ENCODE data around the gene DYNC1LI1.

The DYNC1LI1 gene

GRCh38 chr3:32557640-32558352 lies 12.9 kb downstream of the DYNC1LI1 start:
- no peaks in the 10 kb centered on the region for H3K36me3 ChIP-seq (ENCODE audit: control insufficient read depth, insufficient read depth, low read length)
- H3K27me3 ChIP-seq (ENCODE audit: control insufficient read depth, insufficient read depth, low read length): no peaks in the 10 kb centered on the region
- no peak overlapping the region for H3K4me3 ChIP-seq (ENCODE audit: low read depth, low read length)
- no peak overlapping the region for H3K27ac ChIP-seq (ENCODE audit: low read depth, low read length)
- peaks cover 5% of the 10 kb centered on the region; the same call in 1 of the 2 replicates for H3K4me1 ChIP-seq (ENCODE audit: control insufficient read depth, insufficient read depth, low read length)
- no peak overlapping the region for H3K9ac ChIP-seq (ENCODE audit: low read length)
- H3K9me3 ChIP-seq (ENCODE audit: control insufficient read depth, insufficient read depth, low read depth, low read length): no peaks in the 10 kb centered on the region

DNA sequence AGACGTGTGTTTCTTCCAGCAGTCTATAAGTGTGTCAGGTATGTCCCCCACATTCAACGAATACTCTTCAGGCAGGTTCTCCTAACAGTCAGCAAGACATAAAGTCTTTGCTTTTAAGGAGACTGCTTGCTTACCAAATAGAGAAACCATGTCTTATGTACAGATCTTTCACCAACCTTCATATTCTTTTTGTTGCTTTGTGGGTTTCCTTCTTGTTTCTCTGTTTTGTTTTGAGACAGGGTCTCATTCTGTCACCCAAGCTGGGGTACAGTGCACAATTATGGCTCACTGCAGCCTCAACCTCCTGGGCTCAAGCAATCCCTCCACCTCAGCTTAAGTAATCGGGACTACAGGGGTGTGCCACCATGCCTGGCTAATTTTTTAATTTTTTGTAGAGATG lies 14.3 kb downstream of the DYNC1LI1 start:
- Histone ChIP-seq H3K27me3 (ENCODE audit: control insufficient read depth, insufficient read depth, low read length) (no peaks in the 10 kb centered on the region), H3K9me3 (ENCODE audit: control insufficient read depth, insufficient read depth, low read depth, low read length) (no peaks in the 10 kb centered on the region), H3K9ac (ENCODE audit: low read length) (no peak overlapping the region), H3K4me1 (ENCODE audit: control insufficient read depth, insufficient read depth, low read length) (peaks cover 7% of the 10 kb centered on the region; the same call in 1 of the 2 replicates), H3K36me3 (ENCODE audit: control insufficient read depth, insufficient read depth, low read length) (no peaks in the 10 kb centered on the region), H3K4me3 (ENCODE audit: low read depth, low read length) (no peak overlapping the region), H3K27ac (ENCODE audit: low read depth, low read length) (no peak overlapping the region)

DNA sequence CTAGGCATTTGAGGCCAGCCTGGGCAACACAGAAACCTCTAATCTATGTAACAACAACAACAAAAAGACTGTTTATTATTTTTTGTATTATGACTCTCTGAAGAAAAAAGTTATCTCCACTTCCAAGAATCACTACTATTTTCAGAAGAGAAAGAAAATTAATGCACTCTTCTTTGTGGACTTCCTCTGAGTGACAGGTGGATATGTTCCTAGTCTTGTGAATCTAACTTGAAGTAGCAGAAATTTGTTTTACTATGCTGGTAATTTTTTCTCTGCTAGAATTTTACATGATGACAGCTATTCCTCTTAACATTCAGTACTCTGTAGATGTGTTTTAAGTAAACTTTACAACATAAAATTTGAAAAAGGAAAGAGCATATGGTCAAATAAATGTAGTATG lies 16.7 kb downstream of the DYNC1LI1 start:
- Histone ChIP-seq H3K36me3 (ENCODE audit: control insufficient read depth, insufficient read depth, low read length) (no peaks in the 10 kb centered on the region), H3K4me3 (ENCODE audit: low read depth, low read length) (no peak overlapping the region)

DNA sequence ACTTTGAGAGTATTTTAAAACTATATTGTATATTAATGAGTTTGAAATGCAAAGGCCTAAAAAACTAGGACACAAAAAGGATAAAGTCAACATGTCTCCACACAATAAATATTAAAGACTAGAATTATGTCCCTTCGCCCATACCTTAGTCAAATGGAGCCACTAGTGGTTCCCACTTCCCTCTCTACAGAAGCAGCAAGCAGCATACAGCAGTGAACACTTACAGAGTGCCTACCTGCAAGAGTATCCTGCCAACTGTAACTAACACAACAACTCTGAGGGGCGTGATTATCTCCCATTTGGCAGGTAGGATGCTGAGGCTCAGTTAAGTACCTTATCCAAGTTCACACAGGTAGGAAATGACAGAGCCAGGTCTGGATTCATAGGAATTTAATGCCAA lies 17.2 kb downstream of the DYNC1LI1 start:
- H3K27me3 ChIP-seq (ENCODE audit: control insufficient read depth, insufficient read depth, low read length): no peaks in the 10 kb centered on the region
- no peak overlapping the region for H3K27ac ChIP-seq (ENCODE audit: low read depth, low read length)
- H3K4me1 ChIP-seq (ENCODE audit: control insufficient read depth, insufficient read depth, low read length): peaks cover 13% of the 10 kb centered on the region
- H3K4me3 ChIP-seq (ENCODE audit: low read depth, low read length): no peak overlapping the region
- no peaks in the 10 kb centered on the region for H3K9me3 ChIP-seq (ENCODE audit: control insufficient read depth, insufficient read depth, low read depth, low read length)
- no peak overlapping the region for H3K9ac ChIP-seq (ENCODE audit: low read length)
- no peaks in the 10 kb centered on the region for H3K36me3 ChIP-seq (ENCODE audit: control insufficient read depth, insufficient read depth, low read length)

More for the DNA sequence above, 16.7 kb downstream of the DYNC1LI1 start:
- peaks cover 11% of the 10 kb centered on the region; the same call in 1 of the 2 replicates for H3K4me1 ChIP-seq (ENCODE audit: control insufficient read depth, insufficient read depth, low read length)
- H3K27ac ChIP-seq (ENCODE audit: low read depth, low read length): no peak overlapping the region
- no peaks in the 10 kb centered on the region for H3K27me3 ChIP-seq (ENCODE audit: control insufficient read depth, insufficient read depth, low read length)
- H3K9me3 ChIP-seq (ENCODE audit: control insufficient read depth, insufficient read depth, low read depth, low read length): no peaks in the 10 kb centered on the region
- no peak overlapping the region for H3K9ac ChIP-seq (ENCODE audit: low read length)

DNA sequence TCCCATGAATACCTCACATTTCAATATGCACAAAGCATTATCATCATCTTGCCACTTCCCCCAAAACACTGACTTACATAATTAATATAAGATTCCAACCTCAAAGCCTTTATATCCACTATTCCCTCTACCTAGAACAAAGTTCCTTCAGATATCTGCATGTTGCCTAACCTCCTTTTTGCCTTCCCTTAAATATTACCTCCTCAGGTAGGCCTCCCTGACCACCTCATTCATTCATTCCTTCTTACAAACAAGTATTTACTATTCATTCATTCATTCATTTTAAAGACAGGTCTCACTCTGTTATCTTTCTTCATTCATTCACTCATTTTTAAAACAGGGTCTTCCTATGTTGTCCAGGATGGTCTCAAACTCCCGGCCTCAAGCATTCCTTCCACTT lies 18.6 kb downstream of the DYNC1LI1 start:
- Histone ChIP-seq H3K27ac (ENCODE audit: low read depth, low read length) (no peak overlapping the region), H3K4me3 (ENCODE audit: low read depth, low read length) (no peak overlapping the region), H3K27me3 (ENCODE audit: control insufficient read depth, insufficient read depth, low read length) (no peaks in the 10 kb centered on the region), H3K9me3 (ENCODE audit: control insufficient read depth, insufficient read depth, low read depth, low read length) (no peaks in the 10 kb centered on the region), H3K36me3 (ENCODE audit: control insufficient read depth, insufficient read depth, low read length) (no peaks in the 10 kb centered on the region), H3K9ac (ENCODE audit: low read length) (no peak overlapping the region), H3K4me1 (ENCODE audit: control insufficient read depth, insufficient read depth, low read length) (peaks cover 16% of the 10 kb centered on the region)

DNA sequence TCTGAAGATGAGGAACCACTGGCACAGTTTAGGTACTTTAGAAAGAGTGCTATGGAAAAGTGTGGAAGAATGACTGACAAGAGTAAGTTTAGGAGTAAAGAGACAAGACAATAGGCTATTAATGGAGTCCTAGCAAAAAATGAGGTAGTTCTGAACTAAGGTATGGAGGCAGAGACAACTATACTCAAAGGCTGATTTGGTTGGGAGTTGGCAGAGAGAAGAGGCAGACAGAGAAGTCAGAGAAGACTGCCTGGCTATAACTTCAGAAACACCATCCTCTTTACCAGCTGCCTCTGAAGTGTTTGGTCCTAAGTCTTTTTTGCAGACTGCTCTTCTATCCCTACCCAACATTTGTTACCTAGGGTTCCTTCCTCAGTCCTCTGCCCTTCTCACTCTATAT lies 19.2 kb downstream of the DYNC1LI1 start:
- no peaks in the 10 kb centered on the region for H3K9me3 ChIP-seq (ENCODE audit: control insufficient read depth, insufficient read depth, low read depth, low read length)
- H3K9ac ChIP-seq (ENCODE audit: low read length): no peak overlapping the region
- no peak overlapping the region for H3K27ac ChIP-seq (ENCODE audit: low read depth, low read length)

GRCh38 chr3:32551087-32551486 lies 19.6 kb downstream of the DYNC1LI1 start:
- Histone ChIP-seq H3K9me3 (ENCODE audit: control insufficient read depth, insufficient read depth, low read depth, low read length) (no peaks in the 10 kb centered on the region), H3K4me1 (ENCODE audit: control insufficient read depth, insufficient read depth, low read length) (peaks cover 15% of the 10 kb centered on the region), H3K4me3 (ENCODE audit: low read depth, low read length) (no peak overlapping the region), H3K27ac (ENCODE audit: low read depth, low read length) (no peak overlapping the region), H3K9ac (ENCODE audit: low read length) (no peak overlapping the region), H3K27me3 (ENCODE audit: control insufficient read depth, insufficient read depth, low read length) (no peaks in the 10 kb centered on the region), H3K36me3 (ENCODE audit: control insufficient read depth, insufficient read depth, low read length) (no peaks in the 10 kb centered on the region)

More for the DNA sequence above, 19.2 kb downstream of the DYNC1LI1 start:
- H3K4me1 ChIP-seq (ENCODE audit: control insufficient read depth, insufficient read depth, low read length): peaks cover 16% of the 10 kb centered on the region
- no peaks in the 10 kb centered on the region for H3K27me3 ChIP-seq (ENCODE audit: control insufficient read depth, insufficient read depth, low read length)
- no peaks in the 10 kb centered on the region for H3K36me3 ChIP-seq (ENCODE audit: control insufficient read depth, insufficient read depth, low read length)
- H3K4me3 ChIP-seq (ENCODE audit: low read depth, low read length): no peak overlapping the region

DNA sequence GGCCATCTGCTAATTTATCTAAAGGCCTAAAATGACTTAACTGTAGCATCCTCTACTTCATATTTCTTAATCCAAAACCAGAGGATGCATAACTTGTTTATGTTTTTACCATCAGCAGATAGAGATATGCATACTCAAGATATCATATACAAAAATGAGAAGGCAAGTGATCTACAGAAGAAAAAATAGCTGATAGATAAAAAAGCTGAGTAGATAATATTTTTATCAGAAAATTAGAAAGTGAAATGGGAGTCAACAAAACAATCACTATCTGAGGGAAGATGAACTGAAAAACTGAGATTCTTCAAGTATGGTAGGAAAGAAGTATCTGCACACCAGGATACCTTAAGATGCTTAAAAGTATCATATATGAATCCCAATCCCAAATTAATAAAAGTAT lies 25.4 kb downstream of the DYNC1LI1 start:
- Histone ChIP-seq H3K27me3 (ENCODE audit: control insufficient read depth, insufficient read depth, low read length) (no peaks in the 10 kb centered on the region), H3K9me3 (ENCODE audit: control insufficient read depth, insufficient read depth, low read depth, low read length) (no peaks in the 10 kb centered on the region), H3K4me1 (ENCODE audit: control insufficient read depth, insufficient read depth, low read length) (peaks cover 5% of the 10 kb centered on the region), H3K36me3 (ENCODE audit: control insufficient read depth, insufficient read depth, low read length) (peaks cover 12% of the 10 kb centered on the region), H3K9ac (ENCODE audit: low read length) (no peak overlapping the region), H3K4me3 (ENCODE audit: low read depth, low read length) (no peak overlapping the region), H3K27ac (ENCODE audit: low read depth, low read length) (no peak overlapping the region)

DNA sequence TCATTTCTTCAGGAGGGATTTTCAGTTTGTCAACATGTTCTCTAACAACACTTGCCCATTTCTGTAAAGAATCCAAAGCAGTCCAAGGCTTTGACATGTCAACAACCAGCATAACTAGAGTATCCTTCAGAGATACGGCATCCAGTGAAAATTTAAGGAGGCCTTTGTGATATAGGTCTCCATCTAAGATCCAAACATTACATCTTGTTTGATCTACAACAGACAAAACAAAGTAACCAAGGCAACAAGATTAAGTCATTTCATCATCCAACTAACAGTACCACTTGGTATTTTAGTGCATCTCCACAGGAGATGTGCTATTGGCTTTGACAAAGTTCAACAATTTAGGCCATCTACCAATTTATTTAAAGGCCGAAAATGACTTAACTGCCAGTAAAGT lies 25.8 kb downstream of the DYNC1LI1 start:
- peaks cover 5% of the 10 kb centered on the region for H3K4me1 ChIP-seq (ENCODE audit: control insufficient read depth, insufficient read depth, low read length)
- no peak overlapping the region for H3K4me3 ChIP-seq (ENCODE audit: low read depth, low read length)
- H3K36me3 ChIP-seq (ENCODE audit: control insufficient read depth, insufficient read depth, low read length): peaks cover 16% of the 10 kb centered on the region
- no peak overlapping the region for H3K9ac ChIP-seq (ENCODE audit: low read length)
- H3K9me3 ChIP-seq (ENCODE audit: control insufficient read depth, insufficient read depth, low read depth, low read length): no peaks in the 10 kb centered on the region
- H3K27ac ChIP-seq (ENCODE audit: low read depth, low read length): no peak overlapping the region
- H3K27me3 ChIP-seq (ENCODE audit: control insufficient read depth, insufficient read depth, low read length): no peaks in the 10 kb centered on the region

DNA sequence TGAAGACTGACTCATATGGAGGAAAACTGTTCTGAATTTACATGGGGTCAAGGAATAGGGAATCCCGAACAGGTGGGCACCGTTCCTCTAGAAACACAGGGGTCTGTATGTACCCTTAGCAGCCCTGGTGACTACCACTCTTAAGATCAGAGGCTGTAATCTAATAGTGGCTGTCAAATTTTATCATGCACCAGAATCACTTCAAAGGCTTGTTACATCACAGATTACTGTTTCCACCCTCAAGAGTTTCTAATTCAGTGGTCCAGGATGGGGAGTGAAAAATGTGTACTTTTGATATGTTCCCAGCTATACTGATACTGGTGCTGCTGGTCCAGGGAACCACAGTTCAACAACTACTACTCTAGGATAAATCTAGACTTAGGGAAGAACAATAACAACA lies 27.9 kb downstream of the DYNC1LI1 start:
- H3K36me3 ChIP-seq (ENCODE audit: control insufficient read depth, insufficient read depth, low read length): peaks cover 22% of the 10 kb centered on the region

GRCh38 chr3:32540899-32541298 lies 29.8 kb downstream of the DYNC1LI1 start:
- peaks cover 31% of the 10 kb centered on the region for H3K36me3 ChIP-seq (ENCODE audit: control insufficient read depth, insufficient read depth, low read length)
- no peaks in the 10 kb centered on the region for H3K27me3 ChIP-seq (ENCODE audit: control insufficient read depth, insufficient read depth, low read length)
- no peak overlapping the region for H3K4me3 ChIP-seq (ENCODE audit: low read depth, low read length)

More for the DNA sequence above, 27.9 kb downstream of the DYNC1LI1 start:
- Histone ChIP-seq H3K4me3 (ENCODE audit: low read depth, low read length) (no peak overlapping the region), H3K4me1 (ENCODE audit: control insufficient read depth, insufficient read depth, low read length) (no peaks in the 10 kb centered on the region), H3K9me3 (ENCODE audit: control insufficient read depth, insufficient read depth, low read depth, low read length) (no peaks in the 10 kb centered on the region), H3K27ac (ENCODE audit: low read depth, low read length) (no peak overlapping the region), H3K9ac (ENCODE audit: low read length) (no peak overlapping the region), H3K27me3 (ENCODE audit: control insufficient read depth, insufficient read depth, low read length) (no peaks in the 10 kb centered on the region)

More at GRCh38 chr3:32540899-32541298, 29.8 kb downstream of the DYNC1LI1 start:
- no peak overlapping the region for H3K9ac ChIP-seq (ENCODE audit: low read length)
- H3K4me1 ChIP-seq (ENCODE audit: control insufficient read depth, insufficient read depth, low read length): no peaks in the 10 kb centered on the region
- H3K9me3 ChIP-seq (ENCODE audit: control insufficient read depth, insufficient read depth, low read depth, low read length): no peaks in the 10 kb centered on the region
- no peak overlapping the region for H3K27ac ChIP-seq (ENCODE audit: low read depth, low read length)
